Endodermal cell (in vitro differentiated cells): ENCODE results near the gene LSM14B. TPM values are rescaled to one million over a fixed set of nuclear protein-coding genes. Genes with fewer than 3 reads are reported as not detected.

Experiments used
- DNase-seq: peaks from one replicate; pipeline ENCODE4 v3.0.0-alpha.2; 2017
- H3K27ac ChIP-seq: 2 replicates; pipeline ENCODE4 v1.5.1; 2013; ENCODE audit warnings: mild to moderate bottlenecking, low read depth, low read length, moderate library complexity
- H3K27me3 ChIP-seq: 2 replicates; pipeline ENCODE4 v1.6.1; 2013; ENCODE audit warnings: mild to moderate bottlenecking, low read length, moderate library complexity; ENCODE audit not compliant: insufficient read depth, control insufficient read depth, poor library complexity, severe bottlenecking
- H3K36me3 ChIP-seq: 2 replicates; pipeline ENCODE4 v1.7.0; 2013; ENCODE audit warnings: mild to moderate bottlenecking, low read length, moderate library complexity; ENCODE audit not compliant: control insufficient read depth, insufficient read depth
- H3K4me1 ChIP-seq: one replicate; pipeline ENCODE4 v1.7.0; 2013; ENCODE audit warnings: low read length; ENCODE audit not compliant: control insufficient read depth, insufficient read depth
- H3K4me3 ChIP-seq: 2 replicates; pipeline ENCODE4 v1.5.1; 2013; ENCODE audit warnings: mild to moderate bottlenecking, low read length, moderate library complexity
- H3K9ac ChIP-seq: 2 replicates; pipeline ENCODE4 v1.6.1; 2013; ENCODE audit warnings: mild to moderate bottlenecking, low read length, moderate library complexity; ENCODE audit not compliant: poor library complexity, severe bottlenecking; ENCODE audit errors: extremely low read depth
- H3K9me3 ChIP-seq: 2 replicates; pipeline ENCODE4 v1.6.1; 2013; ENCODE audit warnings: mild to moderate bottlenecking, low read length, moderate library complexity; ENCODE audit not compliant: control insufficient read depth
- H3K27ac Mint-ChIP-seq: 2 replicates; pipeline ENCODE4 v1.8.0; 2020; ENCODE audit warnings: mixed read lengths
- H3K27me3 Mint-ChIP-seq: 2 replicates; pipeline ENCODE4 v1.8.0; 2021; ENCODE audit warnings: mild to moderate bottlenecking, mixed read lengths; ENCODE audit not compliant: insufficient read depth
- H3K36me3 Mint-ChIP-seq: 2 replicates; pipeline ENCODE4 v1.8.0; 2020; ENCODE audit warnings: low read depth, mixed read lengths
- H3K4me1 Mint-ChIP-seq: 2 replicates; pipeline ENCODE4 v1.8.0; 2020; ENCODE audit warnings: mixed read lengths
- H3K4me3 Mint-ChIP-seq: 2 replicates; pipeline ENCODE4 v1.8.0; 2020; ENCODE audit warnings: mild to moderate bottlenecking, moderate library complexity, mixed read lengths
- H3K9me3 Mint-ChIP-seq: 2 replicates; pipeline ENCODE4 v1.8.0; 2020; ENCODE audit warnings: mild to moderate bottlenecking, mixed read lengths
- CTCF ChIP-seq: fragments of 200-600 bp; sonication (generic); conservative IDR thresholded peaks from 2 replicates; pipeline ENCODE4 v1.5.0; 2021; ENCODE audit warnings: antibody characterized with exemption, mild to moderate bottlenecking
- WGBS, 2 experiments: methylation state at CpG; one replicate each; pipeline versions ENCODE4 v1.1.5 to v1.1.7; 2013; ENCODE audit warnings: missing lambda C conversion rate in 2 of 2, mixed read lengths in 1 of 2; ENCODE audit not compliant: insufficient coverage in 1 of 2, insufficient read length in 1 of 2; 5-methylcytosine and 5-hydroxymethylcytosine counted together
- total RNA-seq, 2 donors: library from RNA; stranded (reverse); fragmentation: NEBNext Ultra II Directional in 1 of 2; extraction: Animal tissue kit (Norgen Biotek cat#: 25700) in 1 of 2; gene quantifications; 2 replicates in 1 of 2; 3 replicates in 1 of 2; pipeline ENCODE4 v1.2.1, GENCODE V29; 2021

LSM14B gene
- total RNA-seq, 2 donors from 2014 or later: 89.1 to 91.1 TPM

DNA sequence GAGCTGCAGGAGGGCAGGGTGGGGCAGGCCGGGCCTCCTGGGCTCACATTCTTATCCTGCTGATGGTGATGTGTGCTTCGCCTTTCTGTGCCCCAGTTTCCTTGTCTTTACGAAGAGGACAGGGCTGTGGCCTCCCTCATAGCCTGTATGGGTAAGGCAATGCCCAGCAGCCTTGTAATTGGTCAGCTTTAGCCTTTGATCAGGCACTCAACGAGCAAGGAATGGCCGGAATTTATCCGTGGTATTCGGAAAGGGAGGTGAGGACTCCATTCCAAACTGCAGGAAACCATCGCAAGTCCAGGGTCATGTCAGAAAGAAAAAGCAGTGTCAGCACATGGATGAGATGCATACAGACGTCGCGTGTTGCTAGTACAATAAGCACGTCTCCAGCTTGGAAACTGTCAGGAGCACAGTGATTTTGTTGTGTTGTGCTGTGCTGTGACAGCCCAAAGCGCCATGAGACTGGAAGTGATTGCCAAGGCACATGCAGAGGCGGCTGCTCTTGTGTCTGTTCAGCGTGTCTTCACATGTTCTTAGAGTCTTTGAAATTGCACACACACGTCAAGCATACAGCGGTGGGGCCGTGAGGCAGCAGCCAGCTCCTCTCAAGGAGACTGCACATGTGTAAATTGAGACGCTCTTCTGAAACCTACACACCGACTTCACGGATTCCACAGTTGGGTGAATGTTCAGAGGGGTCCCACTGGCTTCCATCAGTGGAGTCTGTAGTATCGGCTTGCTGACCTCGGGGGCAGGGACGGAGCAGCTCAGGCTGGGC, 27.4 kb downstream of the LSM14B start:
- Histone ChIP-seq H3K27me3 (no peaks in the 10 kb centered on the region), H3K4me1 (peaks cover 5% of the 10 kb centered on the region), H3K4me3 (no peak overlapping the region), H3K9ac (no peak overlapping the region), H3K36me3 (peaks cover 41% of the 10 kb centered on the region), H3K27ac (peak overlapping the region; percentile 2), H3K9me3 (peaks cover 7% of the 10 kb centered on the region)
- 73 to 88% methylated on average over 24 of the region's 24 CpGs for WGBS, 2 experiments
- no peak overlapping the region for H3K4me3 Mint-ChIP-seq
- TF ChIP-seq CTCF: no peak
- H3K4me1 Mint-ChIP-seq: peaks cover 12% of the 10 kb centered on the region
- peaks cover 47% of the 10 kb centered on the region for H3K36me3 Mint-ChIP-seq
- peaks cover 9% of the 10 kb centered on the region for H3K9me3 Mint-ChIP-seq
- peak overlapping the region; percentile 50 for H3K27ac Mint-ChIP-seq
- peak; percentile 82 for DNase-seq
- no peaks in the 10 kb centered on the region for H3K27me3 Mint-ChIP-seq

DNA sequence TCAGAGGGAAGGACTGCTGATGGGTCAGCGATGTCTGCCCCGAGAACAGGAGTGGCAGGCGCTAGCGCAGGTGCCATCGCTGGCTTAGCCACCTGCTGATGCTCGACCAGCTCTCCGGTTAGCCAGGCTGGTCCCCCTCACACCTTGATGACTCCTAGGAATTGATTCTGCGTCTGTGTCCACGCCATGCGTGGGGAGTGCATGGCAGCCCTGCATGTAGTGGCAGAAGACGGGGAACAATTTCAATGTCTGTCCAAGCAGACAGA, 28.0 kb downstream of the LSM14B start:
- WGBS, 2 experiments: 96 to 98% methylated on average over 11 of the region's 11 CpGs
- H3K4me3 Mint-ChIP-seq: no peak overlapping the region
- peaks cover 7% of the 10 kb centered on the region for H3K9me3 ChIP-seq
- H3K27me3 ChIP-seq: no peaks in the 10 kb centered on the region
- peaks cover 3% of the 10 kb centered on the region for H3K4me1 ChIP-seq
- H3K27ac Mint-ChIP-seq: no peak overlapping the region
- TF ChIP-seq CTCF: no peak
- H3K9ac ChIP-seq: no peak overlapping the region
- no peak overlapping the region for H3K4me3 ChIP-seq
- peaks cover 10% of the 10 kb centered on the region for H3K4me1 Mint-ChIP-seq
- peaks cover 38% of the 10 kb centered on the region for H3K36me3 ChIP-seq
- H3K9me3 Mint-ChIP-seq: peaks cover 9% of the 10 kb centered on the region
- no peak for DNase-seq
- H3K36me3 Mint-ChIP-seq: peaks cover 49% of the 10 kb centered on the region
- no peak overlapping the region for H3K27ac ChIP-seq
- no peaks in the 10 kb centered on the region for H3K27me3 Mint-ChIP-seq

DNA sequence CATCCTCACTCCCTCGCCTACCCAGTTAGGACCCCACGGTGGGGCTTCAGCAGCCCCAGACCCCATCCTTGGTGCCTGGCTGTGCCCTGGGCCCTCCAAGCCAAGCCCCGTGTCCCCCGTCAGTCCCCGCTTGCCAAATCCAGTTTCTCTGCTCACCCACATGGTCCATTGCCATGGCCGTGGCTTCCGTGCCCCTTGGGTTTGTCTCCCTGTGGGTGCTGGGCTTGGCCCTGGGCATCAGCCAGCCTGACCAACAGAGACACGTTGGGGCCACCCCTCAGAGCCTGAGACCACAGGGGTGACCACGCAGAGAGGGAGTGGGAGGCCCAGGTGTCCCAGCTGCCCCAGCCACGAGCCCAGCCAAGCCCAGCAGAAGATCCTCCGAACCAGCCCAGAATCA, 28.9 kb downstream of the LSM14B start:
- 94 to 96% methylated on average over 8 to 11 of the region's 11 CpGs for WGBS, 2 experiments
- H3K27me3 Mint-ChIP-seq: no peaks in the 10 kb centered on the region
- no peak for DNase-seq
- Histone ChIP-seq H3K4me3 (no peak overlapping the region), H3K36me3 (peaks cover 35% of the 10 kb centered on the region), H3K27ac (no peak overlapping the region), H3K9ac (no peak overlapping the region), H3K27me3 (no peaks in the 10 kb centered on the region), H3K4me1 (peaks cover 2% of the 10 kb centered on the region), H3K9me3 (peaks cover 7% of the 10 kb centered on the region)
- H3K4me1 Mint-ChIP-seq: peaks cover 16% of the 10 kb centered on the region
- H3K36me3 Mint-ChIP-seq: peaks cover 41% of the 10 kb centered on the region
- TF ChIP-seq CTCF: no peak
- no peak overlapping the region for H3K4me3 Mint-ChIP-seq
- H3K27ac Mint-ChIP-seq: no peak overlapping the region
- peaks cover 9% of the 10 kb centered on the region for H3K9me3 Mint-ChIP-seq
